Activated CD4-positive, alpha-beta memory T cell treated with anti-CD3 and anti-CD28 coated beads for 36 hours (primary cell): ENCODE measurements around the gene TOX2. TPM values are rescaled to one million over a fixed set of nuclear protein-coding genes. Genes with fewer than 3 reads are reported as not detected.

ENCODE experiments used
- CTCF ChIA-PET: fragments of 350-600 bp; sonication (Branson Sonifier 250); formaldehyde crosslinking; loops from one replicate; lab custom pipeline; 2021; ENCODE audit warnings: antibody characterized with exemption, inconsistent platforms; lab: Charles Lee
- POLR2A ChIA-PET: fragments of 350-600 bp; sonication (Branson Sonifier 250); formaldehyde crosslinking; loops from one replicate; lab custom pipeline; 2021; ENCODE audit warnings: antibody characterized with exemption; lab: Charles Lee
- DNase-seq: peaks from one replicate; pipeline ENCODE4 v3.0.0-alpha.2; 2020
- H3K27ac Mint-ChIP-seq: one replicate; pipeline ENCODE4 v1.8.0; 2021; ENCODE audit warnings: mixed read lengths
- H3K27me3 Mint-ChIP-seq: one replicate; pipeline ENCODE4 v1.8.0; 2021; ENCODE audit warnings: mixed read lengths
- H3K36me3 Mint-ChIP-seq: one replicate; pipeline ENCODE4 v1.8.0; 2021; ENCODE audit warnings: mixed read lengths
- H3K4me1 Mint-ChIP-seq: one replicate; pipeline ENCODE4 v1.8.0; 2021; ENCODE audit warnings: low read depth, mixed read lengths
- H3K4me3 Mint-ChIP-seq: one replicate; pipeline ENCODE4 v1.8.0; 2021; ENCODE audit warnings: mild to moderate bottlenecking, mixed read lengths
- H3K9me3 Mint-ChIP-seq: one replicate; pipeline ENCODE4 v1.8.0; 2021; ENCODE audit warnings: mixed read lengths
- intact Hi-C: fragments of 100-400 bp; cut with micrococcal nuclease; formaldehyde crosslinking; loops from one replicate; pipeline ENCODE4 v1.15.1; 2023
- total RNA-seq, 2 experiments: library from RNA; stranded (reverse); gene quantifications; one replicate each; pipeline ENCODE4 v1.2.3, GENCODE V29; 2021

The TOX2 gene
- total RNA-seq, 2 experiments from 2014 or later = 2.2 to 2.5 TPM

DNA sequence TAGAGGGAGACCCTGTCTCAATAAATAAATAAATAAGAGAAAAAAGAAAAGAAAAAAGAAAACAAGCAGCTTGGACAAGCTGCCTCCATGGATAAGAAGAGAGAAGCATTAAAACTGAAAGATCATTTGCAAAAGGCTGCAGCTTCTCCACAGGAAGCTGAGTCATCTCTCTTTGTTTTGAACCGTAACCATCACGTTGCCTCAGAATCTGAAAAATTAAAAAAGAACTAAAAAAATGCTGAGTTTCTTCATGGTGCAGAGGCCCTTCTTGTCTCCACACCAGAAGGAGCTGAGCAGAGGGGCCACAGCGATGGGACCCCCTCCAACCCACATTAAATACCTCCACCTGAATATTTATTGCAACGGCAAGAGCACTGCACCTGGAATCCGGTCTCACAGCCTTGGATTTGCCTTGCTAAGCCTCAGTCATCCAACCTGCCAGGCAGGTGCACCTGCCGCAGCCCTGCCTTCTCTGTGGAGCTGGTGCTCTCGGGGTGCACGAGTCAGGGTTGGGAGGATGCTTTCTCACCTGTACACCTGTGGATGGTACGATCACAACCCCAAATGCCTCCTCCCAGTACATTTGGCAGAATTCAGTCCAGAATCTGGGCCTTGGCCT lies 28.1 kb downstream of the TOX2 start:
- Mint-ChIP-seq H3K27me3 (peaks cover 18% of the 10 kb centered on the region), H3K4me1 (peaks cover 58% of the 10 kb centered on the region), H3K9me3 (no peaks in the 10 kb centered on the region), H3K4me3 (peak overlapping the region; percentile 16), H3K27ac (peak overlapping the region; percentile 76), H3K36me3 (no peaks in the 10 kb centered on the region)
- intact Hi-C loops = loop anchor here (1.0 kb wide), 2 partner anchors 13 to 191 kb away; no protein-coding TSS in a partner anchor
- CTCF ChIA-PET = interaction anchor here (1.1 to 2.4 kb wide), 5 partner anchors 12 to 192 kb away, joined by 3 to 13 read pairs (median 6); no protein-coding TSS in a partner anchor
- peak; percentile 33 for DNase-seq
- POLR2A ChIA-PET = interaction anchor here (1.1 to 2.1 kb wide), 5 partner anchors 10 to 192 kb away, joined by 3 to 6 read pairs (median 4); no protein-coding TSS in a partner anchor

GRCh38 chr20:43943725-43944124 lies 29.1 kb downstream of the TOX2 start:
- Mint-ChIP-seq H3K4me1 (peaks cover 58% of the 10 kb centered on the region), H3K27ac (no peak overlapping the region), H3K9me3 (no peaks in the 10 kb centered on the region), H3K36me3 (no peaks in the 10 kb centered on the region), H3K4me3 (no peak overlapping the region), H3K27me3 (peaks cover 18% of the 10 kb centered on the region)
- ChIA-PET POLR2A (interaction anchor here (1.2 to 1.5 kb wide), 2 partner anchors 9 to 41 kb away, joined by 4 read pairs; no protein-coding TSS in a partner anchor), CTCF (interaction anchor here (0.5 to 1.5 kb wide), 4 partner anchors 9 to 194 kb away, joined by 3 to 6 read pairs (median 4); no protein-coding TSS in a partner anchor)
- no peak for DNase-seq
- intact Hi-C loops = no loop called here

DNA sequence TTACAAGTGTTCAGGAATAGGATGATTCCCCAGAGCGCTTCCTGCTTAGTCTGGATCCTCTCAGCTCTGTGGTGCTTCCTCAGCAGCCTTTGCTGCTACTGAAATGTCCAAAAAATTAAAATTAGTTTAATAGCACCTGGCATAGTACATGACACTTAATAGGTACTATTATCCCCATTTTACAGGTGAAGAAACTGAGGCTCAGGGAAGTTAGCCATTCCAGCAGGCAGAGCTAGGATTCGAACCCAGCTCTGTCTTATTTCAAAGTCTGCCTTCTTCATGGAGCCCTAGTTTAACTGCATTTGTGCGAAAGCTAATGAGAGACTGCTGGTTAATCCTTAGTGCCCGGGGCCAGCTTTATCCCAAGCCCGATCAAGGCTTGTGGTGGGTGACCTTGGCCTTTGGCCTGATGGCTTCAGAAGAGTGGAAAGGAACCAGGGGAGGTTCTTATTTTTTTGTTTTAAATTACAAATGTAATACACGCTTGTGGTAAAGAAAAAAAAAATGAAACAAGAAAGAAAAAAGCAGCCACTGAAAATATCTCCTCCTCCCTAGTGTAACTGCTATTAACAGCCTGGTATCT lies 30.1 kb downstream of the TOX2 start:
- no peaks in the 10 kb centered on the region for H3K9me3 Mint-ChIP-seq
- H3K27me3 Mint-ChIP-seq = peaks cover 23% of the 10 kb centered on the region
- no peak overlapping the region for H3K4me3 Mint-ChIP-seq
- ChIA-PET CTCF (interaction anchor here (1.5 kb wide), 1 partner anchor 195 kb away, joined by 4 read pairs; no protein-coding TSS in a partner anchor), POLR2A (interaction anchor here (0.9 kb wide), 1 partner anchor 9 kb away, joined by 3 read pairs; no protein-coding TSS in a partner anchor)
- no peak for DNase-seq
- no peak overlapping the region for H3K27ac Mint-ChIP-seq
- H3K36me3 Mint-ChIP-seq = no peaks in the 10 kb centered on the region
- intact Hi-C loops = no loop called here
- H3K4me1 Mint-ChIP-seq = peaks cover 60% of the 10 kb centered on the region

GRCh38 chr20:43945391-43946205 lies 30.9 kb downstream of the TOX2 start:
- CTCF ChIA-PET = no interaction called here
- Mint-ChIP-seq H3K4me3 (peak overlapping the region; percentile 3), H3K9me3 (no peaks in the 10 kb centered on the region), H3K27me3 (peaks cover 20% of the 10 kb centered on the region), H3K4me1 (peaks cover 62% of the 10 kb centered on the region), H3K36me3 (no peaks in the 10 kb centered on the region), H3K27ac (no peak overlapping the region)
- intact Hi-C loops = no loop called here
- POLR2A ChIA-PET = interaction anchor here (1.1 kb wide), 1 partner anchor 10 kb away, joined by 4 read pairs; no protein-coding TSS in a partner anchor
- DNase-seq = no peak

- Mint-ChIP-seq H3K4me1 (peaks cover 59% of the 10 kb centered on the region), H3K27ac (no peak overlapping the region), H3K9me3 (no peaks in the 10 kb centered on the region), H3K27me3 (peaks cover 16% of the 10 kb centered on the region), H3K36me3 (no peaks in the 10 kb centered on the region), H3K4me3 (peak overlapping the region; percentile 3)
- DNase-seq = no peak
- ChIA-PET POLR2A (interaction anchor here (1.1 kb wide), 1 partner anchor 11 kb away, joined by 4 read pairs; no protein-coding TSS in a partner anchor), CTCF (no interaction called here)
- intact Hi-C loops = no loop called here
Observed at GRCh38 chr20:43946206-43946491, 31.5 kb downstream of the TOX2 start.

- DNase-seq = no peak
- H3K9me3 Mint-ChIP-seq = no peaks in the 10 kb centered on the region
Observed at GRCh38 chr20:43946659-43947315, 32.1 kb downstream of the TOX2 start.

GRCh38 chr20:43947316-43947710 lies 32.7 kb downstream of the TOX2 start:
- no peaks in the 10 kb centered on the region for H3K9me3 Mint-ChIP-seq
- no peaks in the 10 kb centered on the region for H3K36me3 Mint-ChIP-seq
- H3K27ac Mint-ChIP-seq = no peak overlapping the region
- ChIA-PET CTCF (no interaction called here), POLR2A (no interaction called here)
- H3K27me3 Mint-ChIP-seq = peaks cover 15% of the 10 kb centered on the region
- no peak overlapping the region for H3K4me3 Mint-ChIP-seq
- intact Hi-C loops = no loop called here
- peaks cover 52% of the 10 kb centered on the region for H3K4me1 Mint-ChIP-seq
- no peak for DNase-seq

More at GRCh38 chr20:43946659-43947315, 32.1 kb downstream of the TOX2 start:
- CTCF ChIA-PET = no interaction called here
- POLR2A ChIA-PET = no interaction called here
- intact Hi-C loops = no loop called here
- no peaks in the 10 kb centered on the region for H3K36me3 Mint-ChIP-seq
- H3K27ac Mint-ChIP-seq = no peak overlapping the region
- H3K4me3 Mint-ChIP-seq = no peak overlapping the region
- peaks cover 55% of the 10 kb centered on the region for H3K4me1 Mint-ChIP-seq
- H3K27me3 Mint-ChIP-seq = peaks cover 14% of the 10 kb centered on the region

DNA sequence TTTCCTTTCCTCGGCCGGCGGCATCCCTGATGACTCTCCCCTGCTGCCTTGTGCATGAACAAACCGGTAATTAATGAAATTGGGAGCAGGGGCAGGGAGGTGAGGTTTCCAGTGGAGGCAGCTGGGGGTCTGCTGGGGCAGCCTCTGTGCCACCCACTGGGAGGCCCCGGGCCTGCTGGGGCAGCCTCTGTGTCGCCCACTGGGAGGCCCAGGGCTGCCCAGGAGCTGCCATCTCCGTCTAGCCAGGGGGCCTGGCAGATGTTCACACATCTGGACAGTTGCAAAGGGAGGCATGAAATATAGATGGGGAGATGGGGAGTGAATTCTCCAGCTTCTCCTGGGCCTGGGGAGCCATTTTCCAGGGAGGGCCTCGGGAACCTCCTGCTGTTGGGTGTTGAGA lies 33.8 kb downstream of the TOX2 start:
- Mint-ChIP-seq H3K9me3 (no peaks in the 10 kb centered on the region), H3K4me1 (peaks cover 52% of the 10 kb centered on the region), H3K36me3 (no peaks in the 10 kb centered on the region), H3K27ac (no peak overlapping the region), H3K4me3 (no peak overlapping the region), H3K27me3 (peaks cover 22% of the 10 kb centered on the region)
- POLR2A ChIA-PET = no interaction called here
- intact Hi-C loops = no loop called here
- DNase-seq = no peak
- CTCF ChIA-PET = no interaction called here

DNA sequence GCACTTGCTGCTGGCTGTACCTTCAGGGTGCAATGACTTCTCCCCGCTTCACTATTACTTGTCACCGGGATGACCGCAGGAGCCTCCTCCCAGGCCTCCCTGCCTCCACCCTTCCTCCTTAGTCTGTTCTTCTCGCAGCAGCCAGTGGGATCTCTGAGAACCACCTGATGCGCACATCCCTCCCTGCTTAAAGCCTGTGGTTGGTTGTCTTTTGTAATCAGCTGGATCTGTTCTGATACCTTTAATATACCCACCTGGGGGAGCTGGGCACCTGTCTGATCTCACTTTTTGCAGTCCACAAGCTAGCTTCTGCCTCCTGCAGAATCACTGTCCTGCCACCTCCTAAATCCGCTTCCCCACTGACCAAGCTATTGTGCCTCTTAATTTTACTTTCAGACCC lies 34.6 kb downstream of the TOX2 start:
- intact Hi-C loops = no loop called here
- peaks cover 28% of the 10 kb centered on the region for H3K27me3 Mint-ChIP-seq

GRCh38 chr20:43949741-43950618 lies 35.3 kb downstream of the TOX2 start:
- CTCF ChIA-PET = interaction anchor here (0.8 kb wide), 1 partner anchor 9 kb away, joined by 5 read pairs; no protein-coding TSS in a partner anchor
- peaks cover 31% of the 10 kb centered on the region for H3K27me3 Mint-ChIP-seq
- POLR2A ChIA-PET = interaction anchor here (0.6 to 1.4 kb wide), 3 partner anchors 9 to 198 kb away, joined by 4 to 5 read pairs (median 4); no protein-coding TSS in a partner anchor
- intact Hi-C loops = loop anchor here (2.0 kb wide), 1 partner anchor 35 kb away; the partner anchor contains the start of gene TOX2
- peaks cover 60% of the 10 kb centered on the region for H3K4me1 Mint-ChIP-seq
- H3K27ac Mint-ChIP-seq = peak overlapping the region; percentile 50
- H3K4me3 Mint-ChIP-seq = peak overlapping the region; percentile 11
- H3K9me3 Mint-ChIP-seq = no peaks in the 10 kb centered on the region
- DNase-seq = peak; percentile 88
- no peaks in the 10 kb centered on the region for H3K36me3 Mint-ChIP-seq

More for the DNA sequence above, 34.6 kb downstream of the TOX2 start:
- Mint-ChIP-seq H3K36me3 (no peaks in the 10 kb centered on the region), H3K9me3 (no peaks in the 10 kb centered on the region), H3K27ac (peak overlapping the region; percentile 50), H3K4me3 (peak overlapping the region; percentile 7), H3K4me1 (peaks cover 53% of the 10 kb centered on the region)
- ChIA-PET CTCF (no interaction called here), POLR2A (no interaction called here)
- no peak for DNase-seq
